ENCODE results near the gene ELFN1. TPM values are rescaled to one million over a fixed set of nuclear protein-coding genes. Genes with fewer than 3 reads are reported as not detected.

ELFN1 gene
- total and polyA plus RNA-seq, 9 of the 15 experiments (the other 6 are each of a cell fraction or from before 2014, with no cell fraction given) = 0.04 to 0.64 (median 0.18) TPM; not detected in 2

DNA sequence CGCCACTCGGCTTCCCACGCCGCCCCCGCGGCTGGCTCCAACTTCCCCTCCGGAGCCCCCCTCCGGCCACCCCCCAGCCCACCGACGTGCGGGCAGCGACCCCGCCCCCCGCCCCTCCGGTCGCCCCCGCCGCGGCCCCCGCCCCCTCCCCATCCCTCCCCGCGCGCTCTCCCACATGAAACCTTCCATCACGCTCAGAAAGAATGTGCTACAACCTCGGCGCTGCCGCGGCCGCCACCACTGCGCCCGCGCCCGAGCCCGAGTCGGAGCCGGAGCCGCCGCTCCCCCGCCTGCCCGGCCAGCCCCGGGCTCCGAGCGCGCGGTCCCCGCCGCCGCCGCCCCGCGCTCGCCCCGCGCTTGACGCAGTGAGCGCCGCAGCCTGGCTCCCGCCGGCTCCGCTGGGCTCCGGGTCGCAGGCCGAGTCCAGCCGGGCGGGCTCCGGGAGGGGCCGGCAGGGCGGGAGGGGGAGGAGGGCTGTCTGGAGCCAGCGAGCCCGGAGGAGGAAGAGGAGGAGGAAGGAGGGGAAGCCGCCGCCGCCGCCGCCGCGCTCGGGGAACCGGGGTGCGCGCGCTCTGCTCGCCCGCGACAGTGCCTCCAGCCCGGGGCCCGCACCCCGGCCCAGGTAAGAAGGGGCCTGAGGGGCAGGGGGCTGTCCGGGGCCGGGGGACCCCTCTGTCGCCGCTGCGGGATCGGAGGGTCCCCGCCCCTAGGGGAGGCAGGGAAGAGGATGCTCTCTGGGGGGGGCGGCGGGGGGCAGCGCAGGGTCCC lies 4.3 kb upstream of the ELFN1 start (continued):
- TF ChIP-seq POU5F1 (IDR thresholded peaks at IDR 0.05; ENCODE audit: borderline replicate concordance, low read depth, low read length, partially characterized antibody) = no peak

- no peak overlapping the region for H3K4me3 ChIP-seq
- ATAC-seq = no peak; the same call in 2 of the 3 replicates
- no peaks in the 10 kb centered on the region for H3K9me1 ChIP-seq (ENCODE audit: control insufficient read depth, insufficient read depth, low read length)
- in situ Hi-C loops (cut with MboI) = no loop called here
- H3K27me3 ChIP-seq (ENCODE audit: control insufficient read depth in 2 of 2, insufficient read depth in 2 of 2, low read length in 2 of 2) = peaks cover 19 to 50% of the 10 kb centered on the region in 2 experiments; a peak in 4 of 5 replicates
- no TSS peak for BruUV-seq (replicated peaks)
- no peak overlapping the region for H3K4me2 ChIP-seq (ENCODE audit: insufficient read depth, low read length)
- H2AFZ ChIP-seq (ENCODE audit: low read depth, low read length) = no peak overlapping the region
- no peaks in the 10 kb centered on the region for H3K79me2 ChIP-seq (ENCODE audit: control insufficient read depth, insufficient read depth, low read length)
- peak in 2 of 4 experiments; percentile 38 to 50 for DNase-seq (ENCODE audit: extremely low read depth in 1 of 4, low spot score in 3 of 4)
- H3K36me3 ChIP-seq (ENCODE audit: control insufficient read depth, insufficient read depth, low read length) = no peaks in the 10 kb centered on the region
- CTCF ChIA-PET (ENCODE audit: low intra/inter-chr PET ratio) = interaction anchor here (0.7 kb wide), 1 partner anchor 480 kb away, joined by 3 read pairs; no protein-coding TSS in a partner anchor
- intact Hi-C loops (cut with micrococcal nuclease) = loop anchor here (10.0 kb wide), 1 partner anchor 678 kb away; no protein-coding TSS in a partner anchor
- TF ChIP-seq ZKSCAN1 (IDR thresholded peaks at IDR 0.05; ENCODE audit: low read depth, low read length) = no peak
- TF ChIP-seq POLR3A (IDR thresholded peaks at IDR 0.05; ENCODE audit: borderline replicate concordance, extremely low read depth, insufficient read depth, insufficient read length) = no peak
- no peak for TF ChIP-seq GATAD2A (IDR thresholded peaks at IDR 0.05)
- no peak for TF ChIP-seq HDAC8 (tag; IDR thresholded peaks at IDR 0.05)
- TF ChIP-seq EZH2 (IDR thresholded peaks at IDR 0.05; ENCODE audit: borderline replicate concordance, low read depth, low read length) = 0 out of 2 replicates have a peak, but pooled peaks have one; percentile 57
- no peak overlapping the region for H3K9ac ChIP-seq (ENCODE audit: insufficient read depth in 1 of 2, low read depth in 2 of 2, low read length in 2 of 2)
- WGBS (ENCODE audit: insufficient coverage, low coverage, missing lambda C conversion rate) = 3% methylated on average over 46 of the region's 58 CpGs
- POLR2A ChIA-PET = no interaction called here
- H4K20me1 ChIP-seq (replicated peaks; ENCODE audit: control insufficient read depth, insufficient read depth, low read length) = peaks cover 11% of the 10 kb centered on the region; the same call in 1 of the 2 replicates
- no peaks in the 10 kb centered on the region for H3K9me3 ChIP-seq (replicated peaks; ENCODE audit: control insufficient read depth, insufficient read depth, low read depth, low read length)
- peaks cover 0 to 67% of the 10 kb centered on the region in 2 experiments; a peak in 2 of 5 replicates for H3K4me1 ChIP-seq (replicated peaks in 1 of 2; ENCODE audit: control insufficient read depth in 2 of 2, insufficient read depth in 2 of 2, low read length in 2 of 2)
- no peak overlapping the region for H3K27ac ChIP-seq (ENCODE audit: extremely low read depth, low read depth, low read length)
- FAIRE-seq = no peak
Measured at GRCh38 chr7:1666317-1666822, 3.7 kb upstream of the ELFN1 start.
